GM13976 (cell line): ENCODE results near the gene SERPINB3.
"Not testable (repeated sequence)": the region's sequence is repeated elsewhere in the genome, so short reads cannot be mapped to it uniquely, and the experiment has no call there.

ENCODE experiments used
- DNase-seq: peaks from one replicate; pipeline ENCODE4 v3.0.0; 2012; ENCODE audit warnings: low spot score
- CTCF ChIP-seq: IDR thresholded peaks from 2 replicates; pipeline ENCODE4 v1.5.1; 2012; ENCODE audit warnings: borderline replicate concordance, mild to moderate bottlenecking; ENCODE audit not compliant: insufficient read depth; ENCODE audit errors: extremely low read depth, missing control alignments, control extremely low read depth
- in situ Hi-C: fragments of 300-500 bp; cut with MboI; formaldehyde crosslinking; loops from one replicate; pipeline ENCODE4 v1.12.0; 2022; ENCODE audit warnings: low sequenced_read_pairs, mixed read lengths, inconsistent platforms; ENCODE audit not compliant: unreplicated experiment

The SERPINB3 gene

DNA sequence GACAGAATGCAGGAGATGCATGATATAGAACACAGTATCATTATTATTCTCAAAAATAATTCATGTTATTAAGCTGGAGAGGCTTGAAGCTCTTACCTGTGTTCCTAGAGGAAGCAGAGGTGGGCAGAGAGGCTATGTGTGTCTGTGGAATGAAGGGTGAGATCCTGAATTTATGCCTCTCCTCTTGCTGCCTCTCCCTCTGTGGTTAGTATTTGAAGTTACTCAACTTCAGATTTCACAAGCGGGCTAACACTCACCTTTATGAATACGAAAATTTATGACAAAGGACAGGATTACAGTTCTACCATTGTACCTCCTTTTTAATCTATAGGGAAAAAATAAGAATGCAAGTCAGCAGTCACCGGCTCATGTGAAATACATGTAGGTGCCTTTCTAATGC lies at the start of gene SERPINB3:
SERPINB3 (minus strand) TSS at position 144 of the 400 bp plus-strand sequence. CDS start 677 bp downstream, outside the sequence.
- in situ Hi-C loops, DNase-seq: not testable (repeated sequence)

GRCh38 chr18:63708650-63709049 lies 47.0 kb upstream of the SERPINB3 start:
- no peak for DNase-seq
- in situ Hi-C loops, result no loop called here
- no peak for TF ChIP-seq CTCF

GRCh38 chr18:63707816-63708215 lies 46.1 kb upstream of the SERPINB3 start:
- in situ Hi-C loops, result no loop called here
- DNase-seq, result no peak
- TF ChIP-seq CTCF, result no peak

DNA sequence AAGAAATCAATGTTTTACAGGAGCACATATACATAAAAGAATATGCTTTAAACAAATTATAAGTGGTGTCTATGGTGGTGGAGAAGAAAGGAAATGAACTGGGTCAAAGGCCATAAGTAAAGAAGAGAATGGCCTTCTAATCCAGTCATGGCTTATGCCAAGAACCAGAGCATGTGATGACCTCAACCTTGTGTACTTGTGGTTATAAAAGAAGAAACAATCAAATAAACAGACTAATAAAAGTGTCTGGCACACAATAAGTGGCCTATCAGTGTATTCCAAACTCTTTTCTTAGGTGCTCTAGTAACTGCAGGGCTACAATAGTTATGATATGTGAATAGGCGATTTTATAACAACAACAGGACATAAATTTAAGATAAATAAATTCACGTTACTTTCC lies 43.7 kb upstream of the SERPINB3 start:
- no peak for TF ChIP-seq CTCF
- DNase-seq, result no peak
- in situ Hi-C loops, result no loop called here

DNA sequence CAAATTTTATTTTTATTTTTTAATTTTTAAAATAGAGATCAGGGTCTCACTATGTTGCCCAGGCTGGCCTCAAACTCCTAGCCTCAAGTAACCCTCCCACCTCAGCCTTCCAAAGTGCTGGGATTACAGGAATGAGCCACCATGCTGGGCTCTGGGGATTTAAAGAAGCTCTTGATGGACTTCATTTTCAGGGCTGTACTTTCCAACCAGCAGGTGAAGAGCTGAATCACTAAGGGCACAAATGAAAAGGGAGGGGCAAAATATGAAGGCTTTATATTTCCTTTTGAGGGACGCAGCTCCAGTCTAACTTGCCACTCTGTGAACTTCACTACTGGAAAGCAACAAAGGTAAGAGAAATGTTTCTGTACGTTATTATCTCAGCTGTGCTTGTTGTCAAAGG lies 41.0 kb upstream of the SERPINB3 start, which contains the start of gene SERPINB11:
SERPINB11 (plus strand) TSS at position 301 of the 400 bp plus-strand sequence. CDS start 7,234 bp downstream, outside the sequence.
- TF ChIP-seq CTCF, result no peak
- in situ Hi-C loops, result no loop called here
- DNase-seq, result no peak

GRCh38 chr18:63701952-63702351 lies 40.3 kb upstream of the SERPINB3 start:
- no peak for DNase-seq
- in situ Hi-C loops, result no loop called here
- no peak for TF ChIP-seq CTCF

DNA sequence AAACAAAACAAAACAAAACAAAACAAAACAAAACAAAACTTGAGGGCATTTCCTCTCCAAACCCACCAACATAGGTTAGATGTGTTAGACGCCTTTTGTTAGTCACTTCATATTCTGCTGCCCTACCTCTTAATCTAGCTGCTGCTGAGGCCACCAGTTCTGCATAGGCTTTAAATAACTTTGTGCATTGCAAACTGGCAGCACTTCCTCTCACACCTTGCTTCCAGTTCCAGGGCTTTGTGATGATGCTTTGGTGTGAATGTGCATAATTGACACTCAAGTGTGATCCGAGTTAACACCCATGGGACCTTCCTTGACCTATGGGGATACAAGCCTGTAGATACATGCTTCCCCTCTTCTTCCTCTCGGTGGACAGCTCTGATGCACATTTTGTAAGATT lies 38.8 kb upstream of the SERPINB3 start:
- TF ChIP-seq CTCF, result no peak
- DNase-seq, result no peak
- in situ Hi-C loops, result no loop called here
